ENCODE results near the gene AQP2. TPM values are rescaled to one million over a fixed set of nuclear protein-coding genes. Genes with fewer than 3 reads are reported as not detected.
A peak's percentile ranks its signal among the peaks of the same experiment; 100 is the strongest.
"Not testable (repeated sequence)": the region's sequence is repeated elsewhere in the genome, so short reads cannot be mapped to it uniquely, and the experiment has no call there.

AQP2 gene
- polyA plus RNA-seq, 1 of the 3 experiments (the other 2 are of a cell fraction), result not detected

DNA sequence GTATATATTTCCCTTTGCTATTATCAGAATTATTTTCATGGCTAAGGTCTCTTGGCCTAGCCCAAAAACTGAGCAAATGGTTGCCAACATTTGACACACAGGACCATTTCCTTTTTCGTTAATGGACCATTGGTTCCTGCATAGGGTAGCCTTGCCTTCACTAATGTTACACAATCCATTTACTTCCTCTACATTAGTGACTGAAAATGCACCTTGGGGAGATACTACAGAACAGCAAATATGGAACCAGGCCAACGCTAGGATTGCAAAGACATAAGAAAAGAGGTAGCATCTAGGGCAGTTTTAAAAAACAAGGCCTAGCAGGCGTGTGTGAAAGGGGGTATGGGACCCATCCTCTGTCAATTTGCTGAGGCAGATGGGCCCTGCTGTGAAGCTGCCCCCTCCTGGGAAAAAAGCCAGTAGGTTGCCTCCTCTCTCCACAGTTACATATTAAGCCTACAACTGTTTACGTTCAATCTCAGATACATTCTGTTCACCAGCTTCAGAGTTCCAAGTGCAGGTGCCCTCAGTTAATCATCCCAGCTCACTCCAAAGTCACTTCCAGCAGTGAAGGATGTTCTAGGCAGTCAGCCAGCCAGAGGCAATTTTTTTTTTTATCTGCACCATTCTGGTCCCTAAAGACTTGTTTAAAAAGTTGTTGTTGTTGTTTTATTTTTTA, 37.2 kb downstream of the AQP2 start:
- H4K20me1 ChIP-seq (ENCODE audit: insufficient read depth), result no peaks in the 10 kb centered on the region
- no peak overlapping the region for H3K4me3 ChIP-seq (ENCODE audit: low read depth in 2 of 2, low read length in 1 of 2)
- H3K9ac ChIP-seq, result no peak overlapping the region
- peak overlapping the region in 1 of 2 experiments; percentile 77; a peak in 2 of 4 replicates for H3K27ac ChIP-seq (ENCODE audit: low read depth in 2 of 2, low read length in 1 of 2)
- 93% methylated on average over 3 of the region's 4 CpGs for WGBS (ENCODE audit: low lambda C conversion rate)
- no peaks in the 10 kb centered on the region for H3K79me2 ChIP-seq (ENCODE audit: insufficient read depth)
- ChIA-PET CTCF (interaction anchor here (0.7 to 4.1 kb wide), 3 partner anchors 13 to 30 kb away, joined by 3 to 21 read pairs (median 4); no protein-coding TSS in a partner anchor), POLR2A (interaction anchor here (2.0 kb wide), 1 partner anchor 17 kb away, joined by 5 read pairs; no protein-coding TSS in a partner anchor)
- H3K36me3 ChIP-seq (replicated peaks in 1 of 2; ENCODE audit: control insufficient read depth in 1 of 2, insufficient read depth in 2 of 2, low read length in 1 of 2), result peaks cover 30 to 44% of the 10 kb centered on the region in 2 experiments
- H3F3A ChIP-seq (replicated peaks; ENCODE audit: insufficient read depth), result peaks cover 32% of the 10 kb centered on the region
- H3K4me2 ChIP-seq, result no peak overlapping the region
- H3K9me2 ChIP-seq, result no peaks in the 10 kb centered on the region
- peaks cover 20 to 45% of the 10 kb centered on the region in 2 experiments for H3K4me1 ChIP-seq (ENCODE audit: control insufficient read depth in 1 of 2, insufficient read depth in 2 of 2, low read depth in 1 of 2, low read length in 1 of 2)
- DNase-seq, result no peak
- H3K27me3 ChIP-seq (ENCODE audit: insufficient read depth), result no peaks in the 10 kb centered on the region
- H3K9me3 ChIP-seq, result no peaks in the 10 kb centered on the region
- H2AFZ ChIP-seq (ENCODE audit: low read depth), result no peak overlapping the region
- TF ChIP-seq CHD2 (IDR thresholded peaks at IDR 0.05; ENCODE audit: low read length, partially characterized antibody) (no peak), TAF1 (IDR thresholded peaks at IDR 0.05; ENCODE audit: borderline replicate concordance, low read depth, low read length) (no peak), JUND (IDR thresholded peaks at IDR 0.05) (no peak), EZH2phosphoT487 (IDR thresholded peaks at IDR 0.05; ENCODE audit: borderline replicate concordance, low read depth) (no peak), NRF1 (IDR thresholded peaks at IDR 0.05; ENCODE audit: low read depth, low read length) (no peak), YY1 (IDR thresholded peaks at IDR 0.05; ENCODE audit: low read depth) (no peak)
- TF ChIP-seq, protein P1, sequence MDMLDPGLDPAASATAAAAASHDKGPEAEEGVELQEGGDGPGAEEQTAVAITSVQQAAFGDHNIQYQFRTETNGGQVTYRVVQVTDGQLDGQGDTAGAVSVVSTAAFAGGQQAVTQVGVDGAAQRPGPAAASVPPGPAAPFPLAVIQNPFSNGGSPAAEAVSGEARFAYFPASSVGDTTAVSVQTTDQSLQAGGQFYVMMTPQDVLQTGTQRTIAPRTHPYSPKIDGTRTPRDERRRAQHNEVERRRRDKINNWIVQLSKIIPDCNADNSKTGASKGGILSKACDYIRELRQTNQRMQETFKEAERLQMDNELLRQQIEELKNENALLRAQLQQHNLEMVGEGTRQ (IDR thresholded peaks at IDR 0.05; ENCODE audit: borderline replicate concordance, low read depth, low read length), result no peak
- TF ChIP-seq, protein P2, sequence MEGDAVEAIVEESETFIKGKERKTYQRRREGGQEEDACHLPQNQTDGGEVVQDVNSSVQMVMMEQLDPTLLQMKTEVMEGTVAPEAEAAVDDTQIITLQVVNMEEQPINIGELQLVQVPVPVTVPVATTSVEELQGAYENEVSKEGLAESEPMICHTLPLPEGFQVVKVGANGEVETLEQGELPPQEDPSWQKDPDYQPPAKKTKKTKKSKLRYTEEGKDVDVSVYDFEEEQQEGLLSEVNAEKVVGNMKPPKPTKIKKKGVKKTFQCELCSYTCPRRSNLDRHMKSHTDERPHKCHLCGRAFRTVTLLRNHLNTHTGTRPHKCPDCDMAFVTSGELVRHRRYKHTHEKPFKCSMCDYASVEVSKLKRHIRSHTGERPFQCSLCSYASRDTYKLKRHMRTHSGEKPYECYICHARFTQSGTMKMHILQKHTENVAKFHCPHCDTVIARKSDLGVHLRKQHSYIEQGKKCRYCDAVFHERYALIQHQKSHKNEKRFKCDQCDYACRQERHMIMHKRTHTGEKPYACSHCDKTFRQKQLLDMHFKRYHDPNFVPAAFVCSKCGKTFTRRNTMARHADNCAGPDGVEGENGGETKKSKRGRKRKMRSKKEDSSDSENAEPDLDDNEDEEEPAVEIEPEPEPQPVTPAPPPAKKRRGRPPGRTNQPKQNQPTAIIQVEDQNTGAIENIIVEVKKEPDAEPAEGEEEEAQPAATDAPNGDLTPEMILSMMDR (IDR thresholded peaks at IDR 0.05), result no peak

DNA sequence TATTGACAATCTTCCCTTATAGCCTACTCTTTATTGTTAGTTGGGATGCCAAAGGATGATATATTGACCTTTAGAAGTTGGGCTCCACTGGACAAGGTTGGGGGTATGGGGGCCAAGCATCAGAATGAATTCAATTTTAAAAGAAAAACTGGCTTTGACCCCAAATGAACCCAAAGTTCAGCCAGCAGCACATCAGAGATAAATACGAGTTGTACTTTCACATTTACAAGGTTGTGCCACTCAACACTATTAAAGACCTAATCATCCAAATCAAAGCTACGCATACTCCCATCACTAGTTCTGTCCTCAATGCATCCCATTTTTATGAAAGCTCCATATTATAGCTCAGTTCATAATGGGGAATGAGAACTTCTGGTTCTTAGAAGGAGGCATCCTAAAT, 38.9 kb downstream of the AQP2 start:
- H3K9ac ChIP-seq; H3K27ac ChIP-seq (ENCODE audit: low read depth in 2 of 2, low read length in 1 of 2); H3K27me3 ChIP-seq (ENCODE audit: insufficient read depth); H3K4me2 ChIP-seq; H3K79me2 ChIP-seq (ENCODE audit: insufficient read depth); DNase-seq; H4K20me1 ChIP-seq (ENCODE audit: insufficient read depth); H3K4me3 ChIP-seq (ENCODE audit: low read depth in 2 of 2, low read length in 1 of 2); H3K9me2 ChIP-seq; H2AFZ ChIP-seq (ENCODE audit: low read depth); H3K9me3 ChIP-seq: not testable (repeated sequence)
- Histone ChIP-seq H3K4me1 (ENCODE audit: control insufficient read depth in 1 of 2, insufficient read depth in 2 of 2, low read depth in 1 of 2, low read length in 1 of 2) (peaks cover 10 to 29% of the 10 kb centered on the region in 2 experiments), H3F3A (replicated peaks; ENCODE audit: insufficient read depth) (peaks cover 16% of the 10 kb centered on the region), H3K36me3 (replicated peaks in 1 of 2; ENCODE audit: control insufficient read depth in 1 of 2, insufficient read depth in 2 of 2, low read length in 1 of 2) (peaks cover 39 to 56% of the 10 kb centered on the region in 2 experiments)
- ChIA-PET CTCF (interaction anchor here (0.9 to 1.8 kb wide), 6 partner anchors 8 to 325 kb away, joined by 3 to 9 read pairs (median 4); no protein-coding TSS in a partner anchor), POLR2A (interaction anchor here (1.7 kb wide), 1 partner anchor 14 kb away, joined by 3 read pairs; no protein-coding TSS in a partner anchor)
- WGBS (ENCODE audit: low lambda C conversion rate), result 100% methylated on average over 2 of the region's 2 CpGs

All from SK-N-SH (cell line).